ENCODE results near the gene ABTB2. TPM values are rescaled to one million over a fixed set of nuclear protein-coding genes. Genes with fewer than 3 reads are reported as not detected.

Gene ABTB2
- polyA plus RNA-seq, 1 donor from 2014 or later: 0.68 TPM

DNA sequence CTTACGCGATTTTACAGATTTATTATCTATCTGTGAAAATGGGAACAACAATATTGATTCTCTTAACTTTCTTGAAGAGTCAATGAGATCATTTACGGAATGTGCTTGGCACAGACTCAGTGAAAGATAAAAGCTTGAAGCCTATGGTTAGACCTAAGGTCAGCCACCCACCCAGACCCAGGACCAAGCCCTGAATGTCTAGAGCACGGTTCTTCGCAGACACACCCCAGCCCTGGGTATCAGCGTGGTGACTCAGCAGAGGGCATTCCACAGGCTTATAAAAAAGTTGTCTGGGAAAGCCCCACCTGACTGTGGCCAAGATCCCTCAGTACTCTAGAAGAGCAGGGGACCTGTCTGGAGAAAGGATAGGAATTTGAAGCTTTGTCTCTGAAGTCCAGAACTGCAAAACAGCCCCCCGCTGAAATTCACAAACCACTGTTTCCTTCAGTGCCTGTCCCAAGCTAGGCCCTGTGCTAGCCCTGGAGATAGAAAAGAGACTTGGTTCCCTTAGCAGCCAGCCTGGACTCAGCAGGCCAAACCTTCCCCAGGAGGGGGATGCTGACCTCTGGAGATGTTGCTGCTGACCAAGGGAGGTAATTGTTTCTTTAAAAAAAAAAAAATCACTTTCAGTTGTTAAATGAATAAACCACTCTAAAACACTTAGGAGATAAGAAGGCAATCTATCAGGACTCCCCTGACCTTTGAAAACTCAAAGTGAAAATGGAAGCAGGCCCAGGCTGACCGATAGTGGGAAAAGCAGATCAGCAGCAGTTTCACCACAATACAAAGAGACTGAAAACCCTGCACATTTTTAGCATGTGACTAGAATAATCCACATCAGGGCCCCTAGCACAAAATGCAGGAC is 114.0 kb downstream of the ABTB2 start:
- no peaks in the 10 kb centered on the region for H3K9me3 ChIP-seq (ENCODE audit: low read length)
- H2AFZ ChIP-seq (ENCODE audit: low read depth, low read length): no peak overlapping the region
- no peaks in the 10 kb centered on the region for H3K36me3 ChIP-seq (ENCODE audit: insufficient read depth, low read length)
- no peak overlapping the region for H3K4me3 ChIP-seq (ENCODE audit: low read length)
- H3K9me2 ChIP-seq (ENCODE audit: insufficient read depth, low read length): no peaks in the 10 kb centered on the region
- H3K9ac ChIP-seq (ENCODE audit: low read length): no peak overlapping the region
- no peaks in the 10 kb centered on the region for H4K20me1 ChIP-seq (ENCODE audit: insufficient read depth)
- no peaks in the 10 kb centered on the region for H3F3A ChIP-seq (ENCODE audit: insufficient read depth, low read length, poor library complexity, severe bottlenecking)
- no peak overlapping the region for H3K27ac ChIP-seq (ENCODE audit: low read length)
- no peak for TF ChIP-seq POLR2AphosphoS5 (IDR thresholded peaks at IDR 0.05)
- no peak for TF ChIP-seq MXI1 (conservative IDR thresholded peaks at IDR 0.05; ENCODE audit: poor library complexity, severe bottlenecking)
- TF ChIP-seq TAF1 (IDR thresholded peaks at IDR 0.05; ENCODE audit: low read depth): no peak
- TF ChIP-seq EZH2 (IDR thresholded peaks at IDR 0.05; ENCODE audit: borderline replicate concordance, insufficient read depth, low read length, poor library complexity, severe bottlenecking): no peak
- TF ChIP-seq, protein P1, sequence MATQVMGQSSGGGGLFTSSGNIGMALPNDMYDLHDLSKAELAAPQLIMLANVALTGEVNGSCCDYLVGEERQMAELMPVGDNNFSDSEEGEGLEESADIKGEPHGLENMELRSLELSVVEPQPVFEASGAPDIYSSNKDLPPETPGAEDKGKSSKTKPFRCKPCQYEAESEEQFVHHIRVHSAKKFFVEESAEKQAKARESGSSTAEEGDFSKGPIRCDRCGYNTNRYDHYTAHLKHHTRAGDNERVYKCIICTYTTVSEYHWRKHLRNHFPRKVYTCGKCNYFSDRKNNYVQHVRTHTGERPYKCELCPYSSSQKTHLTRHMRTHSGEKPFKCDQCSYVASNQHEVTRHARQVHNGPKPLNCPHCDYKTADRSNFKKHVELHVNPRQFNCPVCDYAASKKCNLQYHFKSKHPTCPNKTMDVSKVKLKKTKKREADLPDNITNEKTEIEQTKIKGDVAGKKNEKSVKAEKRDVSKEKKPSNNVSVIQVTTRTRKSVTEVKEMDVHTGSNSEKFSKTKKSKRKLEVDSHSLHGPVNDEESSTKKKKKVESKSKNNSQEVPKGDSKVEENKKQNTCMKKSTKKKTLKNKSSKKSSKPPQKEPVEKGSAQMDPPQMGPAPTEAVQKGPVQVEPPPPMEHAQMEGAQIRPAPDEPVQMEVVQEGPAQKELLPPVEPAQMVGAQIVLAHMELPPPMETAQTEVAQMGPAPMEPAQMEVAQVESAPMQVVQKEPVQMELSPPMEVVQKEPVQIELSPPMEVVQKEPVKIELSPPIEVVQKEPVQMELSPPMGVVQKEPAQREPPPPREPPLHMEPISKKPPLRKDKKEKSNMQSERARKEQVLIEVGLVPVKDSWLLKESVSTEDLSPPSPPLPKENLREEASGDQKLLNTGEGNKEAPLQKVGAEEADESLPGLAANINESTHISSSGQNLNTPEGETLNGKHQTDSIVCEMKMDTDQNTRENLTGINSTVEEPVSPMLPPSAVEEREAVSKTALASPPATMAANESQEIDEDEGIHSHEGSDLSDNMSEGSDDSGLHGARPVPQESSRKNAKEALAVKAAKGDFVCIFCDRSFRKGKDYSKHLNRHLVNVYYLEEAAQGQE (IDR thresholded peaks at IDR 0.05; ENCODE audit: borderline replicate concordance): no peak
- TF ChIP-seq, protein P2, sequence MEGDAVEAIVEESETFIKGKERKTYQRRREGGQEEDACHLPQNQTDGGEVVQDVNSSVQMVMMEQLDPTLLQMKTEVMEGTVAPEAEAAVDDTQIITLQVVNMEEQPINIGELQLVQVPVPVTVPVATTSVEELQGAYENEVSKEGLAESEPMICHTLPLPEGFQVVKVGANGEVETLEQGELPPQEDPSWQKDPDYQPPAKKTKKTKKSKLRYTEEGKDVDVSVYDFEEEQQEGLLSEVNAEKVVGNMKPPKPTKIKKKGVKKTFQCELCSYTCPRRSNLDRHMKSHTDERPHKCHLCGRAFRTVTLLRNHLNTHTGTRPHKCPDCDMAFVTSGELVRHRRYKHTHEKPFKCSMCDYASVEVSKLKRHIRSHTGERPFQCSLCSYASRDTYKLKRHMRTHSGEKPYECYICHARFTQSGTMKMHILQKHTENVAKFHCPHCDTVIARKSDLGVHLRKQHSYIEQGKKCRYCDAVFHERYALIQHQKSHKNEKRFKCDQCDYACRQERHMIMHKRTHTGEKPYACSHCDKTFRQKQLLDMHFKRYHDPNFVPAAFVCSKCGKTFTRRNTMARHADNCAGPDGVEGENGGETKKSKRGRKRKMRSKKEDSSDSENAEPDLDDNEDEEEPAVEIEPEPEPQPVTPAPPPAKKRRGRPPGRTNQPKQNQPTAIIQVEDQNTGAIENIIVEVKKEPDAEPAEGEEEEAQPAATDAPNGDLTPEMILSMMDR (IDR thresholded peaks at IDR 0.05; ENCODE audit: poor library complexity, severe bottlenecking): no peak
- no peak for TF ChIP-seq RAD21 (conservative IDR thresholded peaks at IDR 0.05)
- no peak for TF ChIP-seq EP300 (conservative IDR thresholded peaks at IDR 0.05; ENCODE audit: poor library complexity, severe bottlenecking)
- no peak for TF ChIP-seq SMC3 (conservative IDR thresholded peaks at IDR 0.05; ENCODE audit: poor library complexity)
- no peaks in the 10 kb centered on the region for H3K27me3 ChIP-seq (ENCODE audit: insufficient read depth, low read depth, low read length)
- H3K4me2 ChIP-seq (ENCODE audit: low read length): no peak overlapping the region
- H3K79me2 ChIP-seq (replicated peaks; ENCODE audit: insufficient read depth, low read length): no peaks in the 10 kb centered on the region

DNA sequence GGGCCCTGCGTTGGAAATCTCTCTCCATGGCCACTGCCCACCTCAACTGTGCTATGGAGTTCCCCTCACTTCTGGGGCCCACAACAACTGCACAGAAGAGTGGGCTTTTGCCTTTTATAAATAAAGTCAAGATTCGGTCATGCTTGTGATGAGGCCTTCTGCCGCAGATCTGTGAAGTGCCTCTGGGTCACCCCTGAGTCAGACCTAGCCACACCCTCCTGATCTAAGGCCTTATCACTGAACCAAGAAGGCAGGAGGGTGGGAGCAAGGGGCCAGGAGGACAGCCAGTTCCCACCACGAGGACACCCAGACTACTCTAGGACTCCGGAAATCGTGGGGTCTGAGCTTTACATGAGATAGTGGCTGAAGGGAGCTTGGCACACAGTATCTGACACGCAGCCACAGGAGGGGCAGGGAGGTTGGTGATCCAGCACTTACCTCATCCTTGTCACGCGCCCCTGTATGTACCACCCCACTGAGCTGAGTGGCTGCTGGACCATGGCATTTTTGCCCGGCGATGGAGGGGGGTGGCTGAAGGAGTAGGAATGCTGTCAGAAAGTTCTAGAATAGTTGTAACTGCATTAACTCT is 115.7 kb downstream of the ABTB2 start:
- H3K79me2 ChIP-seq (replicated peaks; ENCODE audit: insufficient read depth, low read length): no peaks in the 10 kb centered on the region
- H3K4me2 ChIP-seq (ENCODE audit: low read length): no peak overlapping the region
- no peaks in the 10 kb centered on the region for H3K36me3 ChIP-seq (ENCODE audit: insufficient read depth, low read length)
- H3F3A ChIP-seq (ENCODE audit: insufficient read depth, low read length, poor library complexity, severe bottlenecking): no peaks in the 10 kb centered on the region
- no peak overlapping the region for H3K4me3 ChIP-seq (ENCODE audit: low read length)
- H3K9me2 ChIP-seq (ENCODE audit: insufficient read depth, low read length): no peaks in the 10 kb centered on the region
- no peak for TF ChIP-seq MXI1 (conservative IDR thresholded peaks at IDR 0.05; ENCODE audit: poor library complexity, severe bottlenecking)
- TF ChIP-seq, protein P1 (IDR thresholded peaks at IDR 0.05; ENCODE audit: borderline replicate concordance): no peak
- no peak for TF ChIP-seq EP300 (conservative IDR thresholded peaks at IDR 0.05; ENCODE audit: poor library complexity, severe bottlenecking)
- no peak for TF ChIP-seq SMC3 (conservative IDR thresholded peaks at IDR 0.05; ENCODE audit: poor library complexity)
- TF ChIP-seq, protein P2 (IDR thresholded peaks at IDR 0.05; ENCODE audit: poor library complexity, severe bottlenecking): no peak
- no peak for TF ChIP-seq TAF1 (IDR thresholded peaks at IDR 0.05; ENCODE audit: low read depth)
- no peak for TF ChIP-seq RAD21 (conservative IDR thresholded peaks at IDR 0.05)
- no peak for TF ChIP-seq POLR2AphosphoS5 (IDR thresholded peaks at IDR 0.05)
- no peaks in the 10 kb centered on the region for H3K9me3 ChIP-seq (ENCODE audit: low read length)
- no peak overlapping the region for H3K9ac ChIP-seq (ENCODE audit: low read length)
- H3K27ac ChIP-seq (ENCODE audit: low read length): no peak overlapping the region
- H2AFZ ChIP-seq (ENCODE audit: low read depth, low read length): no peak overlapping the region
- H4K20me1 ChIP-seq (ENCODE audit: insufficient read depth): no peaks in the 10 kb centered on the region
- no peaks in the 10 kb centered on the region for H3K27me3 ChIP-seq (ENCODE audit: insufficient read depth, low read depth, low read length)

Measured in neural cell (in vitro differentiated cells).